ENCODE results near the gene GPR173.

The GPR173 gene

DNA sequence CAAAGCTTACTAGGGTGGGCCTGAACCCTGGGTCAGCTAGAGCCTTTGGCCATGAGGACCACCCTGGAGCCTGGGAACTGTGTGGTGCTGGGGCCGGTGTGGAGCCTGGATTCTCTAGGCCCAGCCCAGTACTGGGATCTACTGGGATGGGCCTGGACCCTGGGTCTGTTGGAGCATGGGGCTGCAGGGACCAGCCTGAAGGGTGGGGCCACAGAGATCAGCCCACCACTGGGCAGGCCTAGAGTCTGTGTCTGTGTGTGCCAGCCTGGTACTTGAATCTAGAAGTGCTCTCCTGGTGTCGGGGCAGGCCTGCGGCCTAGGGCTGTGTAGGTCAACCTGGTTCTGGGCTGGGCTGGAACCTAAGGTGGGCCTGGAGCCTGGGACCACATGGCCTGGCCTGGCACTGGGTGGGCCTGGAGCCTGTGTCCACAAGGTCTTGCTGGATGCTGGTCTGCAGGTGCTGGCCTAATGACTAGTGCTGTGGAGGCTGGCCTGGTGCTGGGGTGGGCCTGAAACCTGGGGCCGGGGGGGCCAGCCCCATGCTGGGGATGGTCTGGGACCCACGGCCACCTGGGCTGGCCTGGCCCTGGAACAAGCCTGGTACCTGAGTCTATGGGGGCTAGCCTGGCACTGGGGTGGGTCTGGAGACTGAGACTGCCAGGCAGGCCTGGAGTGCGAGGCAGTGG lies 66.4 kb downstream of the GPR173 start:
- H2BK5ac ChIP-seq (ENCODE audit: low read length), result no peak overlapping the region
- peaks cover 6% of the 10 kb centered on the region for H3K79me1 ChIP-seq (ENCODE audit: low read depth, low read length)
- DNase-seq (ENCODE audit: low spot score), result no peak
- H2BK15ac ChIP-seq (ENCODE audit: low read length), result no peak overlapping the region
- no peak overlapping the region for H3K4me2 ChIP-seq (ENCODE audit: insufficient read depth, low read length, poor library complexity, severe bottlenecking)
- H3K14ac ChIP-seq (ENCODE audit: low read length), result peak overlapping the region; percentile 38
- no peak overlapping the region for H3K18ac ChIP-seq (ENCODE audit: low read length)
- H3K9me3 ChIP-seq (replicated peaks in 1 of 2; ENCODE audit: control insufficient read depth in 2 of 2, insufficient read depth in 1 of 2, low read depth in 1 of 2, low read length in 2 of 2), result peaks cover 0 to 5% of the 10 kb centered on the region in 2 donors
- no peak overlapping the region for H2AFZ ChIP-seq (ENCODE audit: low read length)
- no peaks in the 10 kb centered on the region for H3K27me3 ChIP-seq (ENCODE audit: control insufficient read depth in 3 of 3, insufficient read depth in 3 of 3, low read depth in 1 of 3, low read length in 3 of 3)
- no peak overlapping the region for H3K4ac ChIP-seq (ENCODE audit: low read length)
- H3K4me1 ChIP-seq (ENCODE audit: control insufficient read depth in 2 of 2, insufficient read depth in 1 of 2, low read depth in 1 of 2, low read length in 2 of 2), result no peaks in the 10 kb centered on the region
- no peak overlapping the region for H2BK120ac ChIP-seq (ENCODE audit: low read depth, low read length)
- H3K27ac ChIP-seq (replicated peaks; ENCODE audit: low read length), result no peak overlapping the region
- no peak overlapping the region for H3K4me3 ChIP-seq (ENCODE audit: low read length in 2 of 2)
- no peak overlapping the region for H4K91ac ChIP-seq (ENCODE audit: low read depth, low read length, poor library complexity)
- no peak overlapping the region for H4K8ac ChIP-seq (ENCODE audit: low read depth, low read length)
- peak overlapping the region; percentile 44 for H3K9ac ChIP-seq (ENCODE audit: low read depth, low read length, poor library complexity)
- H3K23ac ChIP-seq (ENCODE audit: low read depth, low read length, poor library complexity), result no peak overlapping the region
- no CpG with 5 or more reads among the region's 6 CpGs for WGBS, 2 donors (ENCODE audit: extremely low coverage in 2 of 2, insufficient read length in 2 of 2, insufficient replicate concordance in 1 of 2)
- H3K36me3 ChIP-seq (replicated peaks in 1 of 2; ENCODE audit: control insufficient read depth in 2 of 2, insufficient read depth in 2 of 2, low read length in 2 of 2), result peaks cover 0 to 4% of the 10 kb centered on the region in 2 donors
- no peak overlapping the region for H2AK5ac ChIP-seq (ENCODE audit: low read depth, low read length)
- H2BK12ac ChIP-seq (ENCODE audit: low read length), result no peak overlapping the region

GRCh38 chrX:53115550-53115874 lies 66.9 kb downstream of the GPR173 start:
- no peak overlapping the region for H2AK5ac ChIP-seq (ENCODE audit: low read depth, low read length)
- peaks cover 6% of the 10 kb centered on the region for H3K79me1 ChIP-seq (ENCODE audit: low read depth, low read length)
- no peak overlapping the region for H2BK5ac ChIP-seq (ENCODE audit: low read length)
- no peak overlapping the region for H3K14ac ChIP-seq (ENCODE audit: low read length)
- no peaks in the 10 kb centered on the region for H3K4me1 ChIP-seq (ENCODE audit: control insufficient read depth in 2 of 2, insufficient read depth in 1 of 2, low read depth in 1 of 2, low read length in 2 of 2)
- no peak overlapping the region for H3K4me3 ChIP-seq (ENCODE audit: low read length in 2 of 2)
- H3K18ac ChIP-seq (ENCODE audit: low read length), result no peak overlapping the region
- no peak overlapping the region for H2BK120ac ChIP-seq (ENCODE audit: low read depth, low read length)
- H4K91ac ChIP-seq (ENCODE audit: low read depth, low read length, poor library complexity), result no peak overlapping the region
- no peak overlapping the region for H3K23ac ChIP-seq (ENCODE audit: low read depth, low read length, poor library complexity)
- H3K27me3 ChIP-seq (ENCODE audit: control insufficient read depth in 3 of 3, insufficient read depth in 3 of 3, low read depth in 1 of 3, low read length in 3 of 3), result no peaks in the 10 kb centered on the region
- H2BK15ac ChIP-seq (ENCODE audit: low read length), result no peak overlapping the region
- no peak overlapping the region for H3K4ac ChIP-seq (ENCODE audit: low read length)
- WGBS, 2 donors (ENCODE audit: extremely low coverage in 2 of 2, insufficient read length in 2 of 2, insufficient replicate concordance in 1 of 2), result no CpG with 5 or more reads among the region's 2 CpGs
- no peak overlapping the region for H2AFZ ChIP-seq (ENCODE audit: low read length)
- no peak overlapping the region for H3K4me2 ChIP-seq (ENCODE audit: insufficient read depth, low read length, poor library complexity, severe bottlenecking)
- H3K36me3 ChIP-seq (replicated peaks in 1 of 2; ENCODE audit: control insufficient read depth in 2 of 2, insufficient read depth in 2 of 2, low read length in 2 of 2), result peaks cover 0 to 4% of the 10 kb centered on the region in 2 donors
- H3K9me3 ChIP-seq (replicated peaks in 1 of 2; ENCODE audit: control insufficient read depth in 2 of 2, insufficient read depth in 1 of 2, low read depth in 1 of 2, low read length in 2 of 2), result no peaks in the 10 kb centered on the region
- H2BK12ac ChIP-seq (ENCODE audit: low read length), result no peak overlapping the region
- H4K8ac ChIP-seq (ENCODE audit: low read depth, low read length), result no peak overlapping the region
- DNase-seq (ENCODE audit: low spot score), result no peak
- no peak overlapping the region for H3K27ac ChIP-seq (replicated peaks; ENCODE audit: low read length)
- peak overlapping the region; percentile 44 for H3K9ac ChIP-seq (ENCODE audit: low read depth, low read length, poor library complexity)

DNA sequence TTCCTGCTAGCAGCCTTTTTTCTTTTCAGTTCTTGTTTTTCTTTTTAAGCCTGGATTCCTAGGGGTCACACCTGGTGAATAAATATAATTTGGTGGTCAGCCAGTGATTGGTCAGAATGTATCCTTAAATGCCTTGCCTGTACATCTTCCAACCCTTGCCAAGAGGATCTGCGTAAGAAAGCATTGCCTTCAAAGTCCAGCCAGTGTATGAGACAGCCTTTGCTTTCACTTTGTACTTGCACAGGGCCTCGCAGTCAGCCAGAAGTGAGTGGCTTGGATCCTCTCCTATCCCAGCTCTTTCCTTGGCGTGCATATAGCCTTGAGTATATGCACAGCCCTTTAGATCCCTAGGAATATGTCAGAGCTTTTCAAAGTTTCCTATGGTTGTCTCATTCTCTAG lies 67.5 kb downstream of the GPR173 start:
- no peak overlapping the region for H4K91ac ChIP-seq (ENCODE audit: low read depth, low read length, poor library complexity)
- no peaks in the 10 kb centered on the region for H3K4me1 ChIP-seq (ENCODE audit: control insufficient read depth in 2 of 2, insufficient read depth in 1 of 2, low read depth in 1 of 2, low read length in 2 of 2)
- H4K8ac ChIP-seq (ENCODE audit: low read depth, low read length), result no peak overlapping the region
- H3K27me3 ChIP-seq (ENCODE audit: control insufficient read depth in 3 of 3, insufficient read depth in 3 of 3, low read depth in 1 of 3, low read length in 3 of 3), result no peaks in the 10 kb centered on the region
- H3K4me3 ChIP-seq (ENCODE audit: low read length in 2 of 2), result no peak overlapping the region
- H3K9ac ChIP-seq (ENCODE audit: low read depth, low read length, poor library complexity), result no peak overlapping the region
- peaks cover 6% of the 10 kb centered on the region for H3K79me1 ChIP-seq (ENCODE audit: low read depth, low read length)
- no peak overlapping the region for H2AFZ ChIP-seq (ENCODE audit: low read length)
- no peak overlapping the region for H3K4ac ChIP-seq (ENCODE audit: low read length)
- H3K27ac ChIP-seq (replicated peaks; ENCODE audit: low read length), result no peak overlapping the region
- H3K14ac ChIP-seq (ENCODE audit: low read length), result no peak overlapping the region
- no peak overlapping the region for H3K18ac ChIP-seq (ENCODE audit: low read length)
- peaks cover 0 to 4% of the 10 kb centered on the region in 2 donors for H3K36me3 ChIP-seq (replicated peaks in 1 of 2; ENCODE audit: control insufficient read depth in 2 of 2, insufficient read depth in 2 of 2, low read length in 2 of 2)
- no peak for DNase-seq (ENCODE audit: low spot score)
- H2BK120ac ChIP-seq (ENCODE audit: low read depth, low read length), result no peak overlapping the region
- no peak overlapping the region for H2AK5ac ChIP-seq (ENCODE audit: low read depth, low read length)
- H2BK15ac ChIP-seq (ENCODE audit: low read length), result no peak overlapping the region
- no peaks in the 10 kb centered on the region for H3K9me3 ChIP-seq (replicated peaks in 1 of 2; ENCODE audit: control insufficient read depth in 2 of 2, insufficient read depth in 1 of 2, low read depth in 1 of 2, low read length in 2 of 2)
- no CpG with 5 or more reads among the region's 3 CpGs for WGBS, 2 donors (ENCODE audit: extremely low coverage in 2 of 2, insufficient read length in 2 of 2, insufficient replicate concordance in 1 of 2)
- no peak overlapping the region for H2BK5ac ChIP-seq (ENCODE audit: low read length)
- no peak overlapping the region for H3K4me2 ChIP-seq (ENCODE audit: insufficient read depth, low read length, poor library complexity, severe bottlenecking)
- no peak overlapping the region for H3K23ac ChIP-seq (ENCODE audit: low read depth, low read length, poor library complexity)
- H2BK12ac ChIP-seq (ENCODE audit: low read length), result no peak overlapping the region

GRCh38 chrX:53122013-53122412 lies 73.4 kb downstream of the GPR173 start:
- Histone ChIP-seq H3K9ac (ENCODE audit: low read depth, low read length, poor library complexity) (no peak overlapping the region), H2BK5ac (ENCODE audit: low read length) (no peak overlapping the region), H3K4ac (ENCODE audit: low read length) (no peak overlapping the region), H4K91ac (ENCODE audit: low read depth, low read length, poor library complexity) (no peak overlapping the region), H3K79me1 (ENCODE audit: low read depth, low read length) (no peaks in the 10 kb centered on the region), H3K4me3 (ENCODE audit: low read length in 2 of 2) (no peak overlapping the region), H2BK15ac (ENCODE audit: low read length) (no peak overlapping the region), H3K18ac (ENCODE audit: low read length) (no peak overlapping the region), H3K14ac (ENCODE audit: low read length) (no peak overlapping the region), H3K27me3 (ENCODE audit: control insufficient read depth in 3 of 3, insufficient read depth in 3 of 3, low read depth in 1 of 3, low read length in 3 of 3) (no peaks in the 10 kb centered on the region), H2AK5ac (ENCODE audit: low read depth, low read length) (no peak overlapping the region), H3K4me2 (ENCODE audit: insufficient read depth, low read length, poor library complexity, severe bottlenecking) (no peak overlapping the region), H2BK12ac (ENCODE audit: low read length) (no peak overlapping the region), H3K4me1 (ENCODE audit: control insufficient read depth in 2 of 2, insufficient read depth in 1 of 2, low read depth in 1 of 2, low read length in 2 of 2) (no peaks in the 10 kb centered on the region), H3K9me3 (replicated peaks in 1 of 2; ENCODE audit: control insufficient read depth in 2 of 2, insufficient read depth in 1 of 2, low read depth in 1 of 2, low read length in 2 of 2) (peaks cover 0 to 5% of the 10 kb centered on the region in 2 donors), H3K27ac (replicated peaks; ENCODE audit: low read length) (no peak overlapping the region), H3K23ac (ENCODE audit: low read depth, low read length, poor library complexity) (no peak overlapping the region), H2BK120ac (ENCODE audit: low read depth, low read length) (no peak overlapping the region), H2AFZ (ENCODE audit: low read length) (no peak overlapping the region), H4K8ac (ENCODE audit: low read depth, low read length) (no peak overlapping the region), H3K36me3 (replicated peaks in 1 of 2; ENCODE audit: control insufficient read depth in 2 of 2, insufficient read depth in 2 of 2, low read length in 2 of 2) (peaks cover 0 to 6% of the 10 kb centered on the region in 2 donors)
- WGBS, 2 donors (ENCODE audit: extremely low coverage in 2 of 2, insufficient read length in 2 of 2, insufficient replicate concordance in 1 of 2), result no CpG with 5 or more reads among the region's 1 CpG
- no peak for DNase-seq (ENCODE audit: low spot score)

All from neuronal stem cell (in vitro differentiated cells).